ENCODE data around the gene RSPO3.

GRCh38 chr6:127131275-127131674 is 12.8 kb downstream of the RSPO3 start:
- no peak for TF ChIP-seq POLR2A (IDR thresholded peaks at IDR 0.05; ENCODE audit: low read depth, low read length)
- no peak for TF ChIP-seq CEBPB (IDR thresholded peaks at IDR 0.05; ENCODE audit: low read depth, low read length)

All from IMR-90 (cell line).